GM18498 (cell line): ENCODE data around the gene MAB21L1.

ENCODE experiments used
- ATAC-seq: cut with Tn5 transposase; IDR thresholded peaks from one replicate; pipeline ENCODE4 v1.9.1; 2021; ENCODE audit warnings: mild to moderate bottlenecking, moderate library complexity; ENCODE audit not compliant: unreplicated experiment

MAB21L1 gene

DNA sequence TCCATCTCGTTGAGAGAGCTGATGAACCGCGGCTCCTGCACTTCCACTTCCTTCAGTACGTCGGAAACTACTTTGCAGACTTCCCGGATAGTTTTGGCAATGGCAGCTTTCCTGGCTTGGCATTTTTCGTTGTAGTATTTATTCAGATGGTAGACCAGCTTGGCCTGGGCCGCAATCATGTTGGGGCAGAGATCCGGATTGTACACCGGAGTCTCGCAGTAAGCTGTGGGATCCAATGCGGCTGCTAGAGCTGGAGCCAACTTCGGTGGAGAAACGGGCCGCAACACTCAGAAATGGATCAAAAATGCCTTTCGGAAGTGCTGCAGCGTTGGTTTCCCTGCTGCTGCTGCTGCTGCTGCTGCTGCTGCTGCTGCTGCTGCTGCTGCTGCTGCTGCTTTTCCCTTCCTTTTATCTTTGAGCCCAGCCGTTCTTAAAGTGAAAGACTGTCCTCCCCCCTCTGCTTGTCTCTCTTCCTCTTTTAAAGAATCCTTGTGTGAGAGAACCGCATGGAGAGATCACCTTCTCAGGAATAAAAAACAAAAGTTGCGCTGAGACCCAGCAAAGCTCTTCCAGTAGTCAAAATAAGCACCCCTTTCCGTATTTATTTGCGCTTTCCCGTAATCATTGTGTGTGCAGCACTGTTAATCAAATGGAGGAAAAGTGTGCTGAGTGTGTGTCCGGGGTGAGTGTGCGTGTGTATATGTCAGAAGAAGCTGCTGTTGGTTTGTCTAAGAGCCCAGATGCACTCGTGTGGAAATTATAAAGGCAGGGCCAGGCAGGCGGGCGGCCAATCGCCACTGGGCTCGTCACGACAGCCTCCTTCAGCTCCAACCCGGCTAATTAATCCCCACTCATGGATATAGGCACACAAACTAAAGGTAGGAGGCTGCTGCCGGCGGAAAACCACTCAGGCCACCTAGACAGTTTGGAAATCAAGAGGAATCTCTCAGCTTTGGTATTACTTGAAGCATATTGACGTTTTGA, at the start of gene MAB21L1:
Gene MAB21L1 (minus strand): TSS at position 730 of the 984 bp plus-strand sequence. CDS start 551 bp downstream, at position 179.
- ATAC-seq = peak; percentile 40

DNA sequence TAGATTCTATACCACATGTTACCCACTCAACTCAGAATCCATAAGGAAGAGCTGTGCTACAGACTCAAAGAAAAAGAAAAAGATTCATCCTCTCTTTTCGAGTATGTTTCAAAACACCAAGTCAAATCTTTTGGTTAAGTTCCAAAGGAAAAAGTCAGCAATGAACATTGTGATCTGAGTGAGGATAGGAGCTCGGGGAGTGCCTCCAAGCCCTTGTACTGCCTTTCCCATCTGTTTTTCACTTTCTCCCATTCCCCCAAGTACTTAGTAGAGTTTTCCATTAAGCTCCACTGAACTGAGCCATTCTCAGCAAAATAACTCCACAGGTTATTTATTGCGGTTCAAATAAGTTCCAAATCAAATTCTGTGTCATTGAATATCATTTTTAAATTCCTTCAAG, 47.7 kb upstream of the MAB21L1 start:
- no peak for ATAC-seq

DNA sequence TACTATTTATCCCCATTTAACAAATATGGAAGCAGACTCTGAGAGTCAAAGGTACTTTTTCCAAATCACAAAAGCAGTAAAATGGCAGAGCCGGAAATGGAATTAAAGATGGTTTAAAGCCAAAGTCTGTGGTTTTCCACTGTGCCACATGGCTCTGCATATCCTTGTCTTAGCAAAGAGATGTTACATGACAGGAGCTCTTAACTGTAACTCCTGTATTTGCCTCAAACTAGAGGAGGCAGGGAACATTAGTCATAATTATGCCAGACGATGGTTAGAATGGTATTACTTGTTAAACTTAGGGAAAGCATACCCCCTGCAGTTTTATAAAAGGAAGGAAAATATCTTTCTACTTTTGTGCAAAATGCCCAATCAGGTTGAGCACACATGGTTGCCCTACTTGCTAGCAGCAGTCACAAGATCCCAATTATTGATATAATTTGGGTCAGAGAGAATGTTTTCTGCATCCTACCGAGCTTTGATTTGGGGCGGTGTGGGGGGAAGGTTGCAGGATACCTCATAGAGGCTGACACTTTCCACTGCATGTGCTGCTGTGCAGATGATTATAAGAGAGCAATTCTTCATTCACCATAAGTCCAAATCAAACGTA, 42.0 kb upstream of the MAB21L1 start:
- ATAC-seq = no peak

DNA sequence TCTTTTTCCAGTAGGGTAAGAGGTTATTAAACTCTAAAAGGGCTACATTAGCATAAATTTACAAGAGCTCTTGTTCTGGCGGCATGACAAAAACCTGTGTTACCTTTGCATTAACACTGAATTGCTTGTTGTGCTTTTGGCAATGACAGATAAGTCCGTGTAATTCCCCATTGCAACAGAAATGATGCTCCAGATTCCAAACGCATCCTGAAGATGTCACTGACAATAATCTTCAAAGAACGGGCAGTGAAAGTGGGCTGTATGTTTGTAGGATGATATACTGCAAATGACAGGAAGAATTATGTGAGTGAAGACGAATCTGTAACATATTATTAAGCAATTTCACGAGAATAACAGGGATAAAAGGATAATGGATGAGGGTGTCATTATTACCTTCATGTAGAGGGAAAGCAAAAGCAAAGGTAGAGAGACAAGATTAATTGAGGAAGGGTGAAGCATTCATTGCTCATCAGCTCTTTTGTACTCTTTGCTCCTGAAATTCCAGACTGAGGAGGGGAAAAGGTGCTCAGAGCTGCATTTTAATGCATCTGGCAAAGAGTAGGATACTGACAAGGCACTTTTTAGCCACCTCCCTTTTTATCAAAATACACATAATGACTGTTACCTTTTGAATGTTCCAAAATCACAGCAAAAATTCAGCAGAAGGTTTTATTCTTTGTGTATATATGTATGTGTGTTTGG, 38.5 kb upstream of the MAB21L1 start:
- no peak for ATAC-seq

DNA sequence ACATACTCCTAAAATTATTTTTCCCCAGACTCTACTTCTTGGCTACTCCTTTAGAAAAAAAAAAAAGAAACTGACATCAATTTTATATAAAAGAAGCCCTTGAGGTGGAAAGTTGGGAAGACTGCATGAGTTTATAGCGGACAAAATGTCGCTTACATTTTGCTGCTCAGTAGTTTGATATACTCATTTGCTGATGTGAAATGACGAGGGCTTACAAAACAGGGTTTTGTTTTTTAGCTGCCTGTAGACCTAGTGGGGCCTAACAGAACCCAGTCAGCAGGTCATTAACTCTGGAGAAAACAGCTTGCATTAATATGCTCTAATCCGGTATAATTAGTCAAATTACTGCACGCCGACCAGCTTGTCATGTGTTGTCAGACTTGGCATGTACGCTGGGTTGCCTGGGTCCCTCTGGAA, 37.6 kb upstream of the MAB21L1 start:
- no peak for ATAC-seq

DNA sequence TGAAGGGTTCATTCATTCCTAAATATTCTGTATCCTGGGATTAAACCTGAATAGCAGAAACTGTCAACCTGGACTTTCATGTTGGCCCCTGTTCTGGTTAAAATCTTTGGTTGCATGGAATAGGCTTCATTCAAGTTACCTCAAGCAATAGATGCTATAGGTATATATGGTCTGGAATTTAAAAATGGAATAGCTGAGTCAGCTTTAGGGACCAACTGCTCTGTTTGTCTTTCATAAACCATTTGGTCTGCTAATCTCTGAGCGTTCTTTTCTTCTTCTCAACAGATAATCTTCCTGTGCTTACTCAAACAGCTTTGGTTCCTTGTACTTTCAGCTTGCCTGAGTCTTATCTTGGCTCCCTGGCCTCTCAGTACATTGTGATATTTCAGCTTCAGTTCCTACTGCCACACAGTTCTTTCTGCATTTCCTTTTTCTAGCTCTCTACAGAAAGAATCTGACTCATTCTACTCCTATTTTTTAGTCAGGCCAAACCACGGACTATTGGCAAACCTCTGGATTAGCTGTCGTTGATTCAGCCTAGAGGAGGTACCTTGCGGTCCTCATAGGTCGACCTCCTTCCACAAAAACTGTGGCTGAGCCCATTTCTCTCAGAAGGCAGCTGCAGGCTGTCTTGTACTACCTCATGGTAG, 35.9 kb upstream of the MAB21L1 start:
- no peak for ATAC-seq

DNA sequence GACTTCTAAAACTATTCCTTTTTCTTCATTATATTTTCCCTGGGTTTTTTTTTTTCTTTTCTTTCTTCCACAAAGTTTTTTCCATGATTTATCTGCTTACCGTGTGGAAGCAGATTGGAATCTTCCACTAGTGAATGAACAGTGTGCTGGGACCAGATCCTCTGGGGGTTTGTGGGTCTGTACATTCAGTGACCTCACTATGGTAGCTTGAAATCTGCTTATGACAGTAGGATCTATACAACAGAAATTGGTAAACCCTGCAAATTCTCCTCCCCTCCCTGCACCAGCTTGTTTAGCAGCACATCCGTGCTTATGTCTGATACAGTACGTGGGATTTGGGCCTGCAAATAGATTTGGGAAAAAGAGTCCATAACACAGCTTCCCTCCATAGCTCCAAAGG, 26.0 kb upstream of the MAB21L1 start:
- no peak for ATAC-seq

DNA sequence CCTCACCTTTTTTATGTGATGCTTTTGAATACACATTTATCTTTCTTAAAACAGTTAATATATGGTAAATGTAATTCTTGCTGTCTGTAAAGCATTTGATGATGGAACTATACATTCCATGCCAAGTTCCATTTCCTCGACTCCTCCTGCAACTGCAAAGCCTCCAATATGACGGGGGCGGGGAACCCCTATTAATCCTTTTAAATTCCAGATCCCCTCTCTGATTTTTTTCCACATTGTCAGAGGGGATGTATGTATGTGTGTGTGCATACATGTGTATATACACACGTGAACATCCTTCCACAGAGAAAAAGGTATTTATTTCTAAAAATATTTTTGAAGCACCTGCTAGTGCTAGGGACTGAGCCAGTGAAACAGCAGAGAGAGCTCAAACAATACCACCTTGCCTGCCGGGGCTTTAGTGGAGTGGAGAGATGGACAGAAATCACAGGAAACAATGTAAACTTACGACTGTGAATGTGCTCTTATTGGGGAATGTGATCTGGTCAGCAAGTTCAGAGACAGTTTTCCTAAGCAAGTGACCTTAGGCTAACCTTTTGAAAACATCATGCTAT, 25.3 kb upstream of the MAB21L1 start:
- ATAC-seq = no peak

DNA sequence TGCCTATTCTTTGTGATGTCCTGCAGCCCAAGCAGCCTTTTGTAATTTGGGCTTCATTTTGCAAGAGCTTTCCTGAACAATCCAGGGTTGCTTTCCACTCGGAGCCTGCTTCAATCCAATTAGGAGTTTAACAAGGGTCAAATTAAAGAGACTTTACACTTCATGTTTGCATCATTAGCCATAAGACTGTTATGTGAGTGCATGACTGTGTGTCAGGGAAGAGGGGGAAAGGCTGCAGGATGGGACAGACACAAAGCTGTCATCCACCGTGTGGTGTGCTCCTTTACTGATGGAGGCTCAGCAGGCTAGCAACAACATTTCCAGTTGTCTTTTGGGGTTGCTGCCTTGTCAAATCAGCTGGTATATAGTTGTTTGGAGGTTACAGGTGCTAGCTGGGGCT, 23.7 kb upstream of the MAB21L1 start:
- ATAC-seq = no peak

DNA sequence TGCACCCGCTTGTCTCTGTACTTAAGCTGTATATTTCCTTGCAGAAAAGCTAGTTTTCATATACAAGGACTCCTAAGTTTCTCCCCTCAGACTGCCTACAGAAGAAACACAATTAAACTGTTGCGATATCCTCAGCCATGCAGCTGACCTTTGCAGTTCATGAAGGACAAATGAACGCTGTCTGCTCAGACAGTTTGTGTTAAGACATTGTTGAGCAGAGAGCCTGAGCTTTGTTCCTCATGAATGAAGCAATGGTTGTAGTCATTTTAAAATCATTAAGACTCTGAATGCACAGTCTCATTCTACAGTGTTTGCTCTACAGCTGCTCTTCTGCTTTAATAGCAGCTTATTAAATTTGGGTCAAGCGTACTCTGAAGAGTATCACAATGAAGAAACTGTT, 23.2 kb upstream of the MAB21L1 start:
- no peak for ATAC-seq

DNA sequence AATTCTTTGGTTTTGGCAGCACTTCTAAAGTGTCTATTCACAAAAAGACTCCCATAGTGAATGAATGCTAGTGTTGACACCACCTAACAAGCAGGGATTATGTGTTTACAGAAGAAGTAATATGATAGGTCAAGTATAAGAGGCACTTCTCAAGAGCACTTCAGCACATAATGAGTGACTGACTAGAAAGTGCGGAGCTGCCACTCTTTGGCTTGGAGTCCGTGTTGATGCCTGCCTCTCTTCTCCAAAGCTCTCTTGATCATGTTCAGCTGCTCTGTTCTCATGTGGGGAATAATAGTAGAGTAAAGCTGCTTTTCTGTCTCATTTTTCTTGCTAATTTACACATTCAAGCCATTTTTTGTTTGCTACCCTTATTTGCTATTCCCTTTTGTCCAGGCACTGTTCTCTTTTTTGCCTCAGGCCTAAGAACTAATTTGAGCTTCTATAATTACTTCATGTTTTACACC, 22.7 kb upstream of the MAB21L1 start:
- no peak for ATAC-seq

DNA sequence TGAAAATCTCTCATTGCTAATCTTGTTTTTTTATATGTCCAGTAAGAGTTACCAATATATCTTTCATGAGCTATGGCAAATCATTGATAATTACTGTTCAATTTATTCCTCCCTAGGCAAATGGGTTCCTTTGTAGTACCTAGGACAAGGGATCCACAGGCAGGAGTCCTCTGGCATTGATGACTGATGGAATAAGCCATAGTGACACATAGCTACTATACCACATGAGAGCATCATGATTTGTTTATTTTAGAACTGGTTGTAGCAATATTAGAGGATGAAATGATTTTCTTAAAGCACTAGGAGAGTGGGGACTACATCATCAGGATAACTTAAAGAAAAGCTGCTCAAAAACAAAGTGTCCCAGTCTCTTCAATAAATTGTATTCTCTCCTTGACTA, 21.7 kb upstream of the MAB21L1 start:
- ATAC-seq = no peak

DNA sequence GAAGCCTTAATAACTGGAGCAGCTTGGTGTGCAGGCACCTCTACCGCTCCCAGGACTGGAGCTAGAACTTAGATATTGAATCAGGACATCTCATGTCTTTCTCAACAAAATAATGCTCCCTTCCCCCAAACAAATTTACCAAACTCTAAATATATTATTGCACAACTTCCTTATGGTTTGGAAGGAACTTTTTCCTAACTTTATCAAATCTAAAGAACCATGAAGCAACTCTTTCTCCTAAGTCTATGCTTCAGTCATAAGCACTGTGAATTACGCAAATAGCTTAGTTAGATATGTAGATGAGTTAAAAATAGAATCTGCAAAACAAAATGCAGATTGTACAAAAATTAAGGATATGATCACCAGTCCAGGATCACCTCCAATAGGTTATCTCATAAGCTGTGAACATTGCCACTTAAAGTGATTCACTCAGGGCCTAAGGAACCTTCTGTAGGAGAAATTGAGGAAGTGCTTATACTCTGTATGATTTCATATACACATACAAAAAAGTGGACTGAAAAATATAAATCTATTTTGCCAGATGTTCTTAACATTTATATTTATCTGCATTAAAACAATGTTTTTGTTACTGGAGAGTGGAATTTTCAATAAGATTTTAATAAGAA, 20.4 kb upstream of the MAB21L1 start:
- no peak for ATAC-seq

DNA sequence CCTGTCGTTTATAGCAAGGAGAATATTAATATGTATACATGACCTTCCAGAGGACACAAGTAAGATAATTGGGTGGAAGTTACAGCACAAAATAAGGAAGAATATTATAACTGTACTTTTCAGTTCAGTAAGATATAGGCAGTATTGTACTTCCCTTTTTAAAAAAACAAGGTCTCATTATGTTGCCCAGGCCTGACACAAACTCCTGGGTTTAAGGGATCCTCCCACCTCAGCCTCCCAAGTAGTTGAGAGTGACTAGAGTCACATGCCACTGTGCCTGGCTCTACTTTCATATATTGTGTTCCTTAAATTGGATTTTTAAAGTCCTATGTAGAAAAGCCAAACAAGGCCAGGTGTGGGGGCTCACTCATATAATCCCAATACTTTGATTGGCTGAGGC, 19.5 kb upstream of the MAB21L1 start:
- ATAC-seq = no peak

DNA sequence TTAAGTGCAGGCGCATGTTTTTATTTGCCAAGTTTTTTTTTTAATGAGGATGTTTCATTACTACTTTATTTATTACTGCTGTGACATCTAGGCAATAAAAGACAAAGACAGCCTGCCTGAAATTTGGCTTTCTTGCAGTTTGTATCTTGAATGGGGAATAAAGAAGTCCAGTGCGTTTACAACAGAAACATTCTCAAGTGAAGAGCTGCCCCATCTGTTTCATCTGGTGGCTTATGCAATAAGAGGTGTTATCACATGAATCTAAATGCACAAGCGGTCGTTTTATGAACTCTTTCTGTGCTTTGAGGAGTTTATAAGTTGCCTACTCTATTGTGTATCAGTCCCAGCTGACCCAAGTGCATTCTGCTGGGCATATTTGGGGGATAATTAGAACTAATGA, 12.6 kb upstream of the MAB21L1 start:
- no peak for ATAC-seq

DNA sequence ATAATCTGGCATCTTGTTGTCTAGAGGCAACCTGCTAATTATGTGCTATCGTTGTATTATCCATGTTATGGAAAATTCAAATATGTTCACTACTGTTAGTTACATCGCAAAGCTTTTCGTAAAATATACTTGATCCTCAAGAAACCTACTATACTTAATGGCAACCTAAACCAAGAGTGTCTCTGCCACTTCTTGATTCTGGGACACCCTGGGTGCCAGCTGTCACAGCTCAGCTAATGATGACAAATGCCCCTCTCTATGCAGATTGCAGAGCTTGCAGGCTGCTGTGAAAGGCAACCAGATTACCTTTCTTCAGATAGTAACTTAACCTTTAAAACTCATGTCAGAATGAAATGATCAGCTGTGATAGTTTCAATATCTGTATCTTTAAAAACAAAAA, 8.9 kb upstream of the MAB21L1 start:
- ATAC-seq = no peak

DNA sequence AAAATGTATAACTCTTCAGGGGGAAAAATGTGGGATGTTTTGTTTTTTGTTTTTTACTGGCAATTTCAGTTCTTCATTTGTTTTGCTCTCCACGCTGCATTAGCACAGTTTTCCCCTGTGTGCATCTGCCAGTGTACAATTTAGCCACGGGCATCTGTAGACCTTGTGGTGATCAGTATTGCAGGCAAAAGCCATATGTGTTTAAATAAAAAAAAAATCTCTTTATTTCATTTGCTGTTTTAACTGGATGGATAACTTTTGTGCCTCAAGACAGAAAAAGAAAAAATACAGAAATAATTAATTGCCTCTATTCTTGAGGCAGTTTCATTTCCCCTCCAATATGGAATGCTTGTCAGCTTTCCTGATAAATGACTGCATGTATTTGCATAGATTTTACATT, 7.9 kb upstream of the MAB21L1 start:
- ATAC-seq = no peak

DNA sequence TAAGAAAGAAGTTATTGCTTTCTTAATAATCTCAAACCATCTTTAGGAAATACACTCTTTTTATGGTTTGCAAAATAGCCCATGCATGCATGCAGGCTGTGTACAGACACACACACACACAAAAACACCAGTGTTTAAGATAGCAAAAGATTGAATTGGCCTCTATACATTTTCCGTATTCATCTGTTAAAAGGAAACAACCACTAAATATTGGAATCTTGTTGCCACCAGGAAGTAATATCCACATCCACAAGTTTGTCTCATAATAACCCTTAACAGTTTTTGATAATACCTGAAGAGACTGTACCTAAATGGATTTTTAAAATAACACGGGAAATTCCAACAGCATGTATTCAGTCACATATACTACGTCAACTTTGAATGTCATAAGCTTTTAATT, 7.3 kb upstream of the MAB21L1 start:
- ATAC-seq = no peak

DNA sequence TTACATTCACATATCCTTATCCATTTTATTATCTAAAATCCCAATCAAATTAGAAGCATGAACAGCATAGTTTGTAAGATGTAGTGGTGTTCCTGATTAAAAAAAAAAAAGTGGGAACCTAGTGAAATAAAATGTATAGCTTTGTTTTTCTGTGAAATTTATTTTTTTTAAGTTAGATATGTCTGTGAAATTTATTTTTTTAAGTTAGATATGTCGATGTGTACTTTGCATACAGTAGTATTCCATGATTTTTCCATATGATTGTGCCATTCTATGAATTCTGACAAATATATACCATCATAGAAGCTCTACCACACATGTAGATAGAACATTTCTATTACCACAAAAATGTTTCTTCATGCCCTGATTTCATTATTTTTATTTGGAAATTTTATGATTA, 6.0 kb upstream of the MAB21L1 start:
- no peak for ATAC-seq

DNA sequence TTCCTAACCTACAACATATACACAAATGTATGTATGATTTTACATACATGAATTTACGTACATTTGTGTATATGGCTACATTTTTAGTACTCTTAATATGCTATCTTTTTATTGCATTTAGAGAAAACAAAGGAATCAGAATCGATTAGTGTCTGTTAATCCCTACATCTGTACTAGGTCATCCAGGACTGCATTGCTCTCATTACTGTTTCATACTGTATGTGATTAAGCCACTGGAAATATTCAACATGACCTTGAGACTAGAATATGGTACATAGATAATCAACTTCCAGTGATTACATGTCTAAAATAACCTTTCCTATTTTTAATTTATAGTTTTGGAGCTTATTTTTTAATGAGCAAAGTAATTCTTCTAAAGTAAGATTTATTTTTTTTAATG, 5.3 kb upstream of the MAB21L1 start:
- ATAC-seq = no peak
